Lower leg skin (tissue), 3 donors: Measurements from ENCODE around the gene FGF12.

ENCODE experiments used
- POLR2A ChIP-seq, 2 donors: fragments of 450-650 bp; IDR thresholded peaks; one replicate each; pipeline ENCODE4 v1.6.1; 2016 to 2017; ENCODE audit warnings: antibody characterized with exemption in 2 of 2, mild to moderate bottlenecking in 1 of 2, moderate library complexity in 1 of 2
- TF ChIP-seq, protein P1 (sequence below), 3 donors: fragments of 450-650 bp; IDR thresholded peaks; one replicate each; pipeline ENCODE4 v1.5.1; 2016; ENCODE audit warnings: antibody characterized with exemption in 3 of 3, mild to moderate bottlenecking in 3 of 3, moderate library complexity in 2 of 3

- TF ChIP-seq, protein P1, sequence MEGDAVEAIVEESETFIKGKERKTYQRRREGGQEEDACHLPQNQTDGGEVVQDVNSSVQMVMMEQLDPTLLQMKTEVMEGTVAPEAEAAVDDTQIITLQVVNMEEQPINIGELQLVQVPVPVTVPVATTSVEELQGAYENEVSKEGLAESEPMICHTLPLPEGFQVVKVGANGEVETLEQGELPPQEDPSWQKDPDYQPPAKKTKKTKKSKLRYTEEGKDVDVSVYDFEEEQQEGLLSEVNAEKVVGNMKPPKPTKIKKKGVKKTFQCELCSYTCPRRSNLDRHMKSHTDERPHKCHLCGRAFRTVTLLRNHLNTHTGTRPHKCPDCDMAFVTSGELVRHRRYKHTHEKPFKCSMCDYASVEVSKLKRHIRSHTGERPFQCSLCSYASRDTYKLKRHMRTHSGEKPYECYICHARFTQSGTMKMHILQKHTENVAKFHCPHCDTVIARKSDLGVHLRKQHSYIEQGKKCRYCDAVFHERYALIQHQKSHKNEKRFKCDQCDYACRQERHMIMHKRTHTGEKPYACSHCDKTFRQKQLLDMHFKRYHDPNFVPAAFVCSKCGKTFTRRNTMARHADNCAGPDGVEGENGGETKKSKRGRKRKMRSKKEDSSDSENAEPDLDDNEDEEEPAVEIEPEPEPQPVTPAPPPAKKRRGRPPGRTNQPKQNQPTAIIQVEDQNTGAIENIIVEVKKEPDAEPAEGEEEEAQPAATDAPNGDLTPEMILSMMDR (IDR thresholded peaks at IDR 0.05) = no peak
- no peak for TF ChIP-seq POLR2A (IDR thresholded peaks at IDR 0.05)
Observed at GRCh38 chr3:192155194-192155593, 572.1 kb downstream of the FGF12 start.
